Testis (tissue), 2 donors: Measurements from ENCODE around the gene MAP2K3.

ENCODE experiments used
- CTCF ChIP-seq, 3 experiments: fragments of 450-650 bp in 2 of 3; fragments of 200-600 bp in 1 of 3; sonication (generic) in 1 of 3; IDR thresholded peaks; one replicate each; pipeline ENCODE4 v1.5.1; 2016 to 2019; ENCODE audit warnings: antibody characterized with exemption in 3 of 3, mild to moderate bottlenecking in 2 of 3, moderate library complexity in 1 of 3
- POLR2A ChIP-seq: fragments of 450-650 bp; IDR thresholded peaks from one replicate; pipeline ENCODE4 v1.6.1; 2017; ENCODE audit warnings: antibody characterized with exemption, mild to moderate bottlenecking, moderate library complexity

- no peak for TF ChIP-seq CTCF (IDR thresholded peaks at IDR 0.05)
- TF ChIP-seq POLR2A: no peak
Observed at GRCh38 chr17:21249086-21249795, 35.3 kb upstream of the MAP2K3 start.
